ENCODE results near the gene IGFL4.

IGFL4 gene

GRCh38 chr19:46076951-46077814 is 36.4 kb upstream of the IGFL4 start:
- no peaks in the 10 kb centered on the region for H3K36me3 ChIP-seq (ENCODE audit: control insufficient read depth, insufficient read depth, low read length)
- no peaks in the 10 kb centered on the region for H3K9me3 ChIP-seq (ENCODE audit: control insufficient read depth, insufficient read depth, low read length)
- H3K4me3 ChIP-seq (ENCODE audit: low read depth, low read length): peak overlapping the region; percentile 87
- H3K4me1 ChIP-seq (ENCODE audit: control insufficient read depth, insufficient read depth, low read length): no peaks in the 10 kb centered on the region
- H3K27me3 ChIP-seq (ENCODE audit: control insufficient read depth, insufficient read depth, low read length): peaks cover 37% of the 10 kb centered on the region
- no peak overlapping the region for H3K27ac ChIP-seq (ENCODE audit: low read depth, low read length)
- peak overlapping the region; percentile 62; the same call in 1 of the 2 replicates for H3K9ac ChIP-seq (ENCODE audit: low read depth, low read length)

DNA sequence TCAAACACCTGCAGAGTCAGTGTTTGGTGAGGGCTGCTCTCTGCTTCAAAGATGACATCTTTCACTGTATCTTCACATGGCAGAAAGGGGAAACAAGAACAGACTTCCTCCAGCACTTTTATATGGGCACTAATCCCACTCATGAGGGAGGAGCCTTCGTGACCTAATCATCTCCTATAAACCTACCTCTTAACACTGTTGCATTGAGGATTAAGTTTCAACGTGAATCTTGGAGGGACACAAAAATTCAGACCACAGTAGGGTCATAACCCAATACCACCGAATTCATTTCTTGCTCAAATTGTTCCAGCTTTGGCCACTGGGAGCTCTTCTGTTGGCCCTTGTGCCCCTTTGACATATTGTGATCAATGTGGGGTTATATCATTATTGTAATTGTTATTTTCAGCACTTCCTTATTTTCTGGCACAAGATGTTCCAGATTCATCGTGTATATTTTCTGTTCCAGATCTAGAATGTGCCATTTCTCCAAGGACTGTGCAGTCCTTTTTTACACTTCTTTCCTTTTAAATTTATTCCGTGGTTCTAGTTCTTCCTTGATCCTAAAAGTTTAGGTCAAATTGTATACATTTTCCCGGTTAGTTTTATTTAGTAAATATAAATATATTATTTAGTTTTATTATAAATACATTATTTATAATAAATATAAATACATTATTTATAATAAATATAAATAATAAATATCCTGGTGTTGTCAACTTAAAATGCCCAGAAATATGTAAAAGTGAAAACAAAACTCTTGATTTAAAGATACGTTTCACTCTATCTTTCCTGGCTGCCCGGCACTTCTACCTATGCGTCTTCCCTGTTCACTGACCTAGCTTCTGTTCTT is 35.5 kb upstream of the IGFL4 start:
- peaks cover 37% of the 10 kb centered on the region for H3K27me3 ChIP-seq (ENCODE audit: control insufficient read depth, insufficient read depth, low read length)

DNA sequence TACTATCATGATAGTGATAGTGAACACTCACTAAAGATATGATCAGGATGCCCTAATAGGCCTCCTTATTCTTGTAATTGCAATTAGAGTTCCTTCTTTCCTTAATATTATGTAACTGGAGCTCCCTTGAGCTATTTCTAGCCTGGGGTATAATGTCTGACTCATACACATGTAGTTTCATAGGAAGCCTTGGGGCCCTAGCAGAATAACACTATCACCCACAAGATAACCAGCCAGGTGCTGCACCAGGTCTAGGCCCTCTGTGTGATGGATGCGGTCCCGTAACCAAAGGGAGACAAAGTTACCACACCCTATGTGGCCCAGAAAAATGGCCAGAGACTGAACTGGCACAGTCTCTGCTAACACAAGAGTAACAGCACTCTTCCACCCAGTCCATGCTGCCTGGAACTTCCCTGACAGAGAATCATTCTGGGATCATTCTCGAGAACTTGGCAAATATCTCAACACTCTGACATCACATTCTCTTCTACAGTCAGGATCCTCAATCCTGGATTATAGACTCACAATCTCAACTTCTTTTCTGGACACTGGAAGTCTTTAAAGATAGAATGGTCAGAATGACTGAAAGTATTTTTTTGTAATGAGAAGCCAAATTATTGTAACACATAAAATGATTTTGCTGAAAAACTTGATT is 32.6 kb upstream of the IGFL4 start:
- Histone ChIP-seq H3K9me3 (ENCODE audit: control insufficient read depth, insufficient read depth, low read length) (no peaks in the 10 kb centered on the region), H3K27me3 (ENCODE audit: control insufficient read depth, insufficient read depth, low read length) (peaks cover 30% of the 10 kb centered on the region), H3K4me3 (ENCODE audit: low read depth, low read length) (no peak overlapping the region), H3K4me1 (ENCODE audit: control insufficient read depth, insufficient read depth, low read length) (no peaks in the 10 kb centered on the region), H3K27ac (ENCODE audit: low read depth, low read length) (no peak overlapping the region), H3K36me3 (ENCODE audit: control insufficient read depth, insufficient read depth, low read length) (no peaks in the 10 kb centered on the region), H3K9ac (ENCODE audit: low read depth, low read length) (no peak overlapping the region)

More for the DNA sequence above, 35.5 kb upstream of the IGFL4 start:
- no peaks in the 10 kb centered on the region for H3K4me1 ChIP-seq (ENCODE audit: control insufficient read depth, insufficient read depth, low read length)
- peak overlapping the region; percentile 87 for H3K4me3 ChIP-seq (ENCODE audit: low read depth, low read length)
- no peaks in the 10 kb centered on the region for H3K36me3 ChIP-seq (ENCODE audit: control insufficient read depth, insufficient read depth, low read length)
- no peaks in the 10 kb centered on the region for H3K9me3 ChIP-seq (ENCODE audit: control insufficient read depth, insufficient read depth, low read length)
- no peak overlapping the region for H3K9ac ChIP-seq (ENCODE audit: low read depth, low read length)
- H3K27ac ChIP-seq (ENCODE audit: low read depth, low read length): no peak overlapping the region

DNA sequence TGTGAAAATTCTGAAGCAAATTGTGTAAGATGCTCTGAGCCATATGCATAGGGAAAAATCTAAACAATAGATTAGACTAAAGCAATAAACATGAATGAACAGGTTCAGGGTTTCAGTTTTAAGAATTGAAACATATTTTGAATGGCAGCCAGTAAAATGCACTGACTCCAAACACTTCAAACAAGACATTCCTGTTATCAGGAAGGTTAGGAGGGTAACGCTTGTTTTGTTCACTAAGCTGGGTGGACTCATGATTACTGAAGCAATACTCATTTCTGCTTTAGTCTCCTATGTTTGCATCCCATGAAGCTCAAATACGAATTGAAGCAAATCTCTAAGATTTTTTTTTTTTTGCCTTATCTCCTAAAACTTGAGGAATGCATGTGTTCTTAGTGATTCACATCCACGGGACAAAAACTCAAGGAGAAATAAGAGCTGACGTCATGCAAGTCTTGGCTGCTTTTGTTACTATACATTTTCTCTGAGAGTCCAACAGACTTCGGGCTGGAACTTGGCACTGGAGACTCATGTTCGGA is 29.1 kb upstream of the IGFL4 start:
- H3K36me3 ChIP-seq (ENCODE audit: control insufficient read depth, insufficient read depth, low read length): no peaks in the 10 kb centered on the region
- no peak overlapping the region for H3K27ac ChIP-seq (ENCODE audit: low read depth, low read length)
- H3K4me1 ChIP-seq (ENCODE audit: control insufficient read depth, insufficient read depth, low read length): no peaks in the 10 kb centered on the region
- no peaks in the 10 kb centered on the region for H3K9me3 ChIP-seq (ENCODE audit: control insufficient read depth, insufficient read depth, low read length)
- H3K4me3 ChIP-seq (ENCODE audit: low read depth, low read length): no peak overlapping the region
- H3K27me3 ChIP-seq (ENCODE audit: control insufficient read depth, insufficient read depth, low read length): peaks cover 7% of the 10 kb centered on the region
- H3K9ac ChIP-seq (ENCODE audit: low read depth, low read length): no peak overlapping the region

DNA sequence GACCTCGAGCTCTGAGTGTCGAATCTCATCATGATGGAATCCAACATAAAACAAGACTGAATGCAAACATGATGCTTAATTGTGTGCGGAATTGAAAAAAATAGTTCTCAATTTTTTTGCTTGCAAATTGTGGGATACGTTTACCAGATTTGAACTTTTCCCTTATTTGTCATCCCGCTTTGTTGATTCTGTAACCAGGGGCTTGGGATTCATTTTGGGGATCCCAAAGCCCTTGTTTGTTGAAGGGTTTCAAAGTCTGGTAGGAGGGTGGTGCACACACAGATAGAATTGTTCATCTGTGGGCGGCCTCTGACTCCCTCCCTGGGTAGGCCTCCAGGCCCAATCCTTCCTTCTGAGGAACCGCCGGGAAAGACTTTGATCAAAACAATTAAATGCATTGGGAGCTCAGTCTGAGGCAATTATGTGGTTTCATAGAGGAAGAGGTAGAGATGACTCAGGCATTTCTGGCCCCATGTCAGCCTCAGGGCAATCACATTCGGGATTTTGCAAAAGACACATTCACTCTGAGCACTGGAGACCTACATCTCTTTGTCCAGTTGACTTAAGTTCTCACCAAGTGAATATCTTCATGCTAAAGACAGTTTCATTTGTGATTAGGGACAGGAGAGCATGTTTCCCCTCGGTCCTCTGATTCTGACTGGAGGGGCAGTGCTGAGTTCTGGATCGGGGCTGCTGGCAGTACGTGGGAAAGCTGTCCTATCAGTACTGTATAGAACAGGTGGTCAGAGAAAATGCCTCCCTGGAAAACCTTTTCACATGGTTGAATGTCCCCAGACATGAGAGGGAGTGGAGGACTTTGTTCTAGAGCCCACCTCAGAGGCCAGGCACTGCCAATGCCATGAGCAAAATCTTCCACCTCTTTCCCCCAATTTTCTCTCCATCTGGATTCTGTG is 27.8 kb upstream of the IGFL4 start:
- Histone ChIP-seq H3K9ac (ENCODE audit: low read depth, low read length) (no peak overlapping the region), H3K27me3 (ENCODE audit: control insufficient read depth, insufficient read depth, low read length) (no peaks in the 10 kb centered on the region), H3K4me3 (ENCODE audit: low read depth, low read length) (no peak overlapping the region), H3K27ac (ENCODE audit: low read depth, low read length) (no peak overlapping the region), H3K9me3 (ENCODE audit: control insufficient read depth, insufficient read depth, low read length) (no peaks in the 10 kb centered on the region), H3K4me1 (ENCODE audit: control insufficient read depth, insufficient read depth, low read length) (no peaks in the 10 kb centered on the region), H3K36me3 (ENCODE audit: control insufficient read depth, insufficient read depth, low read length) (no peaks in the 10 kb centered on the region)

DNA sequence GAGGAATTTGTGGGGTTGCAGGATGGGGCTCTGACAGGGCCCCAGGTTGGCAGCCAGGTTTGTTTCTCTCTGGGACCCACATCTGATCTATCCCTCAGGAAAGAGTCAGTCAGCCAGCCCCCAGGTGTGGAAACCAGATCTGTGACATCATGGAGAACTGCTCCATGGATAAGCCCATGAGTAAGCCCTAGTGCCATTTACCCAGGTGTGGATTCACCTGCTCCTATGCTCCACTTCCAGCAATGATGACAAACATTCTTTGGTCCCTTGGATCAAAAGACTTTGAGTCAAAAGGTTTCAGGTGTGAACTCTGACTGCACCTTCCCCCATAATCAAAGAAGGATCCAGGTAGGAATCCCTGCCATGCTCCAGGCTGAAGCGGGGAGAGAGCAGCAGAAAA is 26.9 kb upstream of the IGFL4 start:
- H3K4me3 ChIP-seq (ENCODE audit: low read depth, low read length): no peak overlapping the region
- no peaks in the 10 kb centered on the region for H3K36me3 ChIP-seq (ENCODE audit: control insufficient read depth, insufficient read depth, low read length)
- no peak overlapping the region for H3K27ac ChIP-seq (ENCODE audit: low read depth, low read length)
- H3K9ac ChIP-seq (ENCODE audit: low read depth, low read length): no peak overlapping the region
- H3K9me3 ChIP-seq (ENCODE audit: control insufficient read depth, insufficient read depth, low read length): no peaks in the 10 kb centered on the region
- H3K27me3 ChIP-seq (ENCODE audit: control insufficient read depth, insufficient read depth, low read length): no peaks in the 10 kb centered on the region
- H3K4me1 ChIP-seq (ENCODE audit: control insufficient read depth, insufficient read depth, low read length): no peaks in the 10 kb centered on the region

DNA sequence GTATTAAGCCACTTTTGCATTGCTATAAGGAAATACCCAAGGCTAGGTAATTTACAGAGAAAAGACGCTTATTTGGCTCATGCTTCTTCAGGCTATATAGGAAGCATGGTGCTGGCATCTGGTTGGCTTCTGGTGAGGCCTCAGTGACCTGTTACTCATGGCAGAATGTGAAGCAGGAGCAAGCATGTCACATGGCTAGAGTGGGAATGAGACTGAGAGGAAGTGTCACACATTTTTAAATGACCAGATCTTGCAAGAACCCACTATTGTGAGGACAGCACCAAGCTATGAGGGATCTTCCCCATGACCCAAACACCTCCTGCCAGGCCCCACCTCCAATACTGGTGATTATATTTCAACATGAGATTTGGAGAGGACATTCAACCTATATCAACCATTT is 25.7 kb upstream of the IGFL4 start:
- no peak overlapping the region for H3K27ac ChIP-seq (ENCODE audit: low read depth, low read length)
- H3K9ac ChIP-seq (ENCODE audit: low read depth, low read length): no peak overlapping the region
- no peak overlapping the region for H3K4me3 ChIP-seq (ENCODE audit: low read depth, low read length)
- no peaks in the 10 kb centered on the region for H3K27me3 ChIP-seq (ENCODE audit: control insufficient read depth, insufficient read depth, low read length)
- H3K4me1 ChIP-seq (ENCODE audit: control insufficient read depth, insufficient read depth, low read length): no peaks in the 10 kb centered on the region
- H3K9me3 ChIP-seq (ENCODE audit: control insufficient read depth, insufficient read depth, low read length): peaks cover 1% of the 10 kb centered on the region; the same call in 1 of the 2 replicates
- H3K36me3 ChIP-seq (ENCODE audit: control insufficient read depth, insufficient read depth, low read length): no peaks in the 10 kb centered on the region

GRCh38 chr19:46065486-46066071 is 24.8 kb upstream of the IGFL4 start:
- Histone ChIP-seq H3K27me3 (ENCODE audit: control insufficient read depth, insufficient read depth, low read length) (no peaks in the 10 kb centered on the region), H3K4me1 (ENCODE audit: control insufficient read depth, insufficient read depth, low read length) (no peaks in the 10 kb centered on the region), H3K9ac (ENCODE audit: low read depth, low read length) (no peak overlapping the region), H3K36me3 (ENCODE audit: control insufficient read depth, insufficient read depth, low read length) (no peaks in the 10 kb centered on the region), H3K27ac (ENCODE audit: low read depth, low read length) (no peak overlapping the region), H3K9me3 (ENCODE audit: control insufficient read depth, insufficient read depth, low read length) (peaks cover 9% of the 10 kb centered on the region), H3K4me3 (ENCODE audit: low read depth, low read length) (no peak overlapping the region)

GRCh38 chr19:46063201-46063600 is 22.4 kb upstream of the IGFL4 start:
- Histone ChIP-seq H3K4me3 (ENCODE audit: low read depth, low read length) (no peak overlapping the region), H3K9me3 (ENCODE audit: control insufficient read depth, insufficient read depth, low read length) (peaks cover 23% of the 10 kb centered on the region), H3K27me3 (ENCODE audit: control insufficient read depth, insufficient read depth, low read length) (no peaks in the 10 kb centered on the region), H3K9ac (ENCODE audit: low read depth, low read length) (no peak overlapping the region), H3K4me1 (ENCODE audit: control insufficient read depth, insufficient read depth, low read length) (no peaks in the 10 kb centered on the region), H3K27ac (ENCODE audit: low read depth, low read length) (no peak overlapping the region), H3K36me3 (ENCODE audit: control insufficient read depth, insufficient read depth, low read length) (no peaks in the 10 kb centered on the region)

GRCh38 chr19:46060012-46060411 is 19.2 kb upstream of the IGFL4 start:
- H3K9ac ChIP-seq (ENCODE audit: low read depth, low read length): no peak overlapping the region
- no peaks in the 10 kb centered on the region for H3K36me3 ChIP-seq (ENCODE audit: control insufficient read depth, insufficient read depth, low read length)
- H3K4me1 ChIP-seq (ENCODE audit: control insufficient read depth, insufficient read depth, low read length): no peaks in the 10 kb centered on the region
- H3K27me3 ChIP-seq (ENCODE audit: control insufficient read depth, insufficient read depth, low read length): no peaks in the 10 kb centered on the region
- no peak overlapping the region for H3K4me3 ChIP-seq (ENCODE audit: low read depth, low read length)
- peaks cover 23% of the 10 kb centered on the region for H3K9me3 ChIP-seq (ENCODE audit: control insufficient read depth, insufficient read depth, low read length)
- H3K27ac ChIP-seq (ENCODE audit: low read depth, low read length): no peak overlapping the region

Data from HUES48 (cell line).